Mucosa of stomach (tissue), 1 donor: ENCODE data around the gene RELL1.

ENCODE experiments used
- H3K27me3 ChIP-seq: one replicate; pipeline ENCODE4 v1.7.0; 2013; ENCODE audit warnings: mild to moderate bottlenecking, low read length; ENCODE audit not compliant: control insufficient read depth, insufficient read depth
- H3K36me3 ChIP-seq: one replicate; pipeline ENCODE4 v1.7.0; 2013; ENCODE audit warnings: low read length; ENCODE audit not compliant: control insufficient read depth, insufficient read depth
- H3K4me1 ChIP-seq: one replicate; pipeline ENCODE4 v1.7.0; 2013; ENCODE audit warnings: mild to moderate bottlenecking, low read length; ENCODE audit not compliant: control insufficient read depth, insufficient read depth
- H3K4me3 ChIP-seq: one replicate; pipeline ENCODE4 v1.7.0; 2013; ENCODE audit warnings: low read length
- H3K9ac ChIP-seq: one replicate; pipeline ENCODE4 v1.7.0; 2013; ENCODE audit warnings: mild to moderate bottlenecking, low read length, moderate library complexity
- H3K9me3 ChIP-seq: one replicate; pipeline ENCODE4 v1.7.0; 2013; ENCODE audit warnings: mild to moderate bottlenecking, low read length, moderate library complexity; ENCODE audit not compliant: control insufficient read depth
- donor health status: Pancreatic carcinoma.

Gene RELL1

GRCh38 chr4:37686373-37687193, at the start of gene RELL1:
Gene RELL1 (minus strand): TSS chr4:37686376. CDS start chr4:37686287, 89 bp downstream.
- H3K36me3 ChIP-seq = no peaks in the 10 kb centered on the region
- H3K4me3 ChIP-seq = peak within 1 kb of the TSS; percentile 62
- no peaks in the 10 kb centered on the region for H3K27me3 ChIP-seq
- peak within 1 kb of the TSS; percentile 73 for H3K9ac ChIP-seq
- no peaks in the 10 kb centered on the region for H3K9me3 ChIP-seq
- peaks cover 34% of the 10 kb centered on the region for H3K4me1 ChIP-seq

GRCh38 chr4:37735578-37735977, 49.4 kb upstream of the RELL1 start:
- H3K4me3 ChIP-seq = no peak overlapping the region
- no peaks in the 10 kb centered on the region for H3K4me1 ChIP-seq
- no peaks in the 10 kb centered on the region for H3K9me3 ChIP-seq
- no peaks in the 10 kb centered on the region for H3K27me3 ChIP-seq
- H3K9ac ChIP-seq = no peak overlapping the region
- no peaks in the 10 kb centered on the region for H3K36me3 ChIP-seq

- Histone ChIP-seq H3K9me3 (no peaks in the 10 kb centered on the region), H3K36me3 (no peaks in the 10 kb centered on the region), H3K4me3 (no peak overlapping the region), H3K9ac (no peak overlapping the region), H3K27me3 (no peaks in the 10 kb centered on the region), H3K4me1 (no peaks in the 10 kb centered on the region)
Observed at GRCh38 chr4:37734989-37735388, 48.8 kb upstream of the RELL1 start.

- Histone ChIP-seq H3K9me3 (no peaks in the 10 kb centered on the region), H3K27me3 (no peaks in the 10 kb centered on the region), H3K4me1 (no peaks in the 10 kb centered on the region), H3K4me3 (no peak overlapping the region), H3K36me3 (no peaks in the 10 kb centered on the region), H3K9ac (no peak overlapping the region)
Observed at GRCh38 chr4:37733240-37733867, 47.2 kb upstream of the RELL1 start.

- no peaks in the 10 kb centered on the region for H3K9me3 ChIP-seq
- no peaks in the 10 kb centered on the region for H3K4me1 ChIP-seq
- no peak overlapping the region for H3K9ac ChIP-seq
- no peaks in the 10 kb centered on the region for H3K27me3 ChIP-seq
- no peaks in the 10 kb centered on the region for H3K36me3 ChIP-seq
- no peak overlapping the region for H3K4me3 ChIP-seq
Observed at GRCh38 chr4:37732526-37733186, 46.5 kb upstream of the RELL1 start.

GRCh38 chr4:37729649-37730004, 43.5 kb upstream of the RELL1 start:
- no peaks in the 10 kb centered on the region for H3K4me1 ChIP-seq
- H3K36me3 ChIP-seq = no peaks in the 10 kb centered on the region
- H3K9ac ChIP-seq = no peak overlapping the region
- H3K4me3 ChIP-seq = no peak overlapping the region
- no peaks in the 10 kb centered on the region for H3K9me3 ChIP-seq
- H3K27me3 ChIP-seq = no peaks in the 10 kb centered on the region

- no peaks in the 10 kb centered on the region for H3K36me3 ChIP-seq
- H3K9me3 ChIP-seq = no peaks in the 10 kb centered on the region
- no peaks in the 10 kb centered on the region for H3K4me1 ChIP-seq
- no peak overlapping the region for H3K9ac ChIP-seq
- H3K27me3 ChIP-seq = no peaks in the 10 kb centered on the region
- no peak overlapping the region for H3K4me3 ChIP-seq
Observed at GRCh38 chr4:37728064-37728463, 41.9 kb upstream of the RELL1 start.

GRCh38 chr4:37727635-37728034, 41.5 kb upstream of the RELL1 start:
- Histone ChIP-seq H3K9ac (no peak overlapping the region), H3K27me3 (no peaks in the 10 kb centered on the region), H3K36me3 (no peaks in the 10 kb centered on the region), H3K4me3 (no peak overlapping the region), H3K4me1 (no peaks in the 10 kb centered on the region), H3K9me3 (no peaks in the 10 kb centered on the region)

GRCh38 chr4:37726666-37727065, 40.5 kb upstream of the RELL1 start:
- no peaks in the 10 kb centered on the region for H3K36me3 ChIP-seq
- no peaks in the 10 kb centered on the region for H3K27me3 ChIP-seq
- no peak overlapping the region for H3K4me3 ChIP-seq
- no peak overlapping the region for H3K9ac ChIP-seq
- peaks cover 6% of the 10 kb centered on the region for H3K4me1 ChIP-seq
- H3K9me3 ChIP-seq = no peaks in the 10 kb centered on the region

GRCh38 chr4:37725718-37726117, 39.5 kb upstream of the RELL1 start:
- Histone ChIP-seq H3K9me3 (no peaks in the 10 kb centered on the region), H3K4me1 (peaks cover 6% of the 10 kb centered on the region), H3K4me3 (no peak overlapping the region), H3K27me3 (no peaks in the 10 kb centered on the region), H3K9ac (no peak overlapping the region), H3K36me3 (no peaks in the 10 kb centered on the region)

GRCh38 chr4:37723067-37723466, 36.9 kb upstream of the RELL1 start:
- Histone ChIP-seq H3K27me3 (no peaks in the 10 kb centered on the region), H3K4me1 (peaks cover 6% of the 10 kb centered on the region), H3K9me3 (no peaks in the 10 kb centered on the region), H3K9ac (no peak overlapping the region), H3K36me3 (no peaks in the 10 kb centered on the region), H3K4me3 (no peak overlapping the region)

- H3K4me3 ChIP-seq = no peak overlapping the region
- no peaks in the 10 kb centered on the region for H3K27me3 ChIP-seq
- H3K9ac ChIP-seq = no peak overlapping the region
- H3K36me3 ChIP-seq = no peaks in the 10 kb centered on the region
- H3K4me1 ChIP-seq = peaks cover 6% of the 10 kb centered on the region
- H3K9me3 ChIP-seq = no peaks in the 10 kb centered on the region
Observed at GRCh38 chr4:37721995-37722638, 35.9 kb upstream of the RELL1 start.
